Measurements from ENCODE around the gene TCEA3. TPM values are rescaled to one million over a fixed set of nuclear protein-coding genes. Genes with fewer than 3 reads are reported as not detected.

TCEA3 gene
- total and polyA plus RNA-seq, 2 of the 4 experiments (the other 2 are of a cell fraction): 3.0 to 6.3 TPM

DNA sequence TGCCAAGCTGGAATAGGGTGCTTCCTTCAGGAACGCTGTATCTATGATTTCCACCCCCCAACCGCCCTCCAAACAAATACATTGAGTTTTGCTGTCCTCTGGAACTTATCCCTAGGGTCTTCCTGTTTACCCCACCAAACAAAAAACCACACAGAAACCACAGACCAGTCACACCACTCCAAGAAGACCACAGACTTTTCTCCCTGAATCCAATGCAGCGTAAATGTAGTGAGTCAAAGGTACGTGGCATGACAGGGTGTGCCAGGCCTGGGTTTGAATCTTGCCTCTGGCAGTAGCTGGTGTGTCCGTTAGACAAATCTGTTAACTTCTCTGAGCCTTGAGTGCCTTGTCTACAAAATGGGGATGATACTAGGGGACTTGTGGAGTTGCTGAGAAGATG lies 31.7 kb upstream of the TCEA3 start:
- Histone ChIP-seq H2BK20ac (ENCODE audit: low read depth, low read length) (no peak overlapping the region), H2BK15ac (ENCODE audit: low read depth, low read length) (no peak overlapping the region), H3K23ac (ENCODE audit: low read depth, low read length) (no peak overlapping the region), H2AFZ (replicated peaks; ENCODE audit: low read length, poor library complexity) (no peak overlapping the region), H3K56ac (ENCODE audit: extremely low read depth, insufficient read depth, low read length) (no peak overlapping the region), H3K27ac (ENCODE audit: insufficient read depth, low read length) (no peak overlapping the region), H3K4me1 (ENCODE audit: control insufficient read depth, insufficient read depth, low read length) (peaks cover 5% of the 10 kb centered on the region; the same call in 1 of the 2 replicates), H3K4me2 (ENCODE audit: low read depth, low read length) (no peak overlapping the region), H4K5ac (ENCODE audit: low read depth, low read length) (no peak overlapping the region), H3K14ac (replicated peaks; ENCODE audit: low read depth, low read length) (no peak overlapping the region; the same call in 1 of the 2 replicates), H2AK5ac (ENCODE audit: low read depth, low read length) (no peak overlapping the region), H4K20me1 (ENCODE audit: insufficient read depth, low read length) (0 out of 2 replicates have a peak, but pooled peaks cover 3% of the 10 kb centered on the region), H3K18ac (ENCODE audit: low read depth, low read length) (no peak overlapping the region), H3K9me1 (ENCODE audit: insufficient read depth, low read length) (peaks cover 12% of the 10 kb centered on the region; the same call in 1 of the 2 replicates), H3K4me3 (ENCODE audit: insufficient read depth, low read depth, low read length) (no peak overlapping the region), H4K8ac (ENCODE audit: low read depth in 2 of 2, low read length in 2 of 2) (no peak overlapping the region), H3K36me3 (ENCODE audit: control insufficient read depth, insufficient read depth, low read length) (peaks cover 25% of the 10 kb centered on the region; the same call in 1 of the 2 replicates), H2BK5ac (ENCODE audit: low read depth, low read length, poor library complexity, severe bottlenecking) (no peak overlapping the region), H3K27me3 (ENCODE audit: control insufficient read depth, insufficient read depth, low read length) (no peaks in the 10 kb centered on the region), H3K9me3 (ENCODE audit: control insufficient read depth, insufficient read depth, low read length) (no peaks in the 10 kb centered on the region), H3K9ac (ENCODE audit: low read depth, low read length) (no peak overlapping the region), H3K4ac (ENCODE audit: low read depth, low read length) (no peak overlapping the region), H3K79me1 (ENCODE audit: low read depth in 1 of 2, low read length in 2 of 2) (peaks cover 3 to 20% of the 10 kb centered on the region in 2 experiments), H2BK120ac (ENCODE audit: low read depth, low read length) (no peak overlapping the region), H4K91ac (ENCODE audit: insufficient read depth, low read depth, low read length) (no peak overlapping the region), H2AK9ac (replicated peaks; ENCODE audit: low read depth, low read length, poor library complexity) (no peak overlapping the region)
- dilution Hi-C loops (cut with HindIII; ENCODE audit: low sequenced_read_pairs, unreplicated experiment): no loop called here
- no TSS peak for BruUV-seq (replicated peaks)
- intact Hi-C loops (cut with micrococcal nuclease): no loop called here
- DNase-seq (no peak), ATAC-seq (ENCODE audit: low read depth) (no peak)
- ChIA-PET CTCF (no interaction called here), POLR2A (ENCODE audit: unreplicated experiment) (no interaction called here)
- 89% methylated on average over 3 of the region's 5 CpGs; no CpG with 5 or more reads in 1 of the 2 experiments for WGBS, 2 experiments (ENCODE audit: extremely low coverage in 2 of 2, insufficient read length in 1 of 2)
- TF ChIP-seq CHD1 (IDR thresholded peaks at IDR 0.05; ENCODE audit: low read depth, low read length) (no peak), RFX5 (IDR thresholded peaks at IDR 0.05; ENCODE audit: low read depth, low read length) (no peak), MAZ (IDR thresholded peaks at IDR 0.05; ENCODE audit: borderline replicate concordance, low read depth, low read length) (no peak), NFE2L2 (IDR thresholded peaks at IDR 0.05; ENCODE audit: low read depth, low read length) (no peak), BHLHE40 (IDR thresholded peaks at IDR 0.05; ENCODE audit: low read depth, low read length) (no peak), RCOR1 (IDR thresholded peaks at IDR 0.05; ENCODE audit: insufficient replicate concordance, low read length) (no peak), RAD21 (IDR thresholded peaks at IDR 0.05; ENCODE audit: low read length) (no peak)
- TF ChIP-seq, protein P1, sequence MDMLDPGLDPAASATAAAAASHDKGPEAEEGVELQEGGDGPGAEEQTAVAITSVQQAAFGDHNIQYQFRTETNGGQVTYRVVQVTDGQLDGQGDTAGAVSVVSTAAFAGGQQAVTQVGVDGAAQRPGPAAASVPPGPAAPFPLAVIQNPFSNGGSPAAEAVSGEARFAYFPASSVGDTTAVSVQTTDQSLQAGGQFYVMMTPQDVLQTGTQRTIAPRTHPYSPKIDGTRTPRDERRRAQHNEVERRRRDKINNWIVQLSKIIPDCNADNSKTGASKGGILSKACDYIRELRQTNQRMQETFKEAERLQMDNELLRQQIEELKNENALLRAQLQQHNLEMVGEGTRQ (IDR thresholded peaks at IDR 0.05; ENCODE audit: low read depth, low read length): no peak
- in situ Hi-C loops (cut with MboI; ENCODE audit: low sequenced_read_pairs): no loop called here

Data from IMR-90 (cell line).